ENCODE data around the gene TRAK1.

The TRAK1 gene

GRCh38 chr3:42159147-42159546 is 68.0 kb downstream of the TRAK1 start:
- DNase-seq: no peak

GRCh38 chr3:42159706-42160472 is 68.7 kb downstream of the TRAK1 start:
- DNase-seq: no peak

DNA sequence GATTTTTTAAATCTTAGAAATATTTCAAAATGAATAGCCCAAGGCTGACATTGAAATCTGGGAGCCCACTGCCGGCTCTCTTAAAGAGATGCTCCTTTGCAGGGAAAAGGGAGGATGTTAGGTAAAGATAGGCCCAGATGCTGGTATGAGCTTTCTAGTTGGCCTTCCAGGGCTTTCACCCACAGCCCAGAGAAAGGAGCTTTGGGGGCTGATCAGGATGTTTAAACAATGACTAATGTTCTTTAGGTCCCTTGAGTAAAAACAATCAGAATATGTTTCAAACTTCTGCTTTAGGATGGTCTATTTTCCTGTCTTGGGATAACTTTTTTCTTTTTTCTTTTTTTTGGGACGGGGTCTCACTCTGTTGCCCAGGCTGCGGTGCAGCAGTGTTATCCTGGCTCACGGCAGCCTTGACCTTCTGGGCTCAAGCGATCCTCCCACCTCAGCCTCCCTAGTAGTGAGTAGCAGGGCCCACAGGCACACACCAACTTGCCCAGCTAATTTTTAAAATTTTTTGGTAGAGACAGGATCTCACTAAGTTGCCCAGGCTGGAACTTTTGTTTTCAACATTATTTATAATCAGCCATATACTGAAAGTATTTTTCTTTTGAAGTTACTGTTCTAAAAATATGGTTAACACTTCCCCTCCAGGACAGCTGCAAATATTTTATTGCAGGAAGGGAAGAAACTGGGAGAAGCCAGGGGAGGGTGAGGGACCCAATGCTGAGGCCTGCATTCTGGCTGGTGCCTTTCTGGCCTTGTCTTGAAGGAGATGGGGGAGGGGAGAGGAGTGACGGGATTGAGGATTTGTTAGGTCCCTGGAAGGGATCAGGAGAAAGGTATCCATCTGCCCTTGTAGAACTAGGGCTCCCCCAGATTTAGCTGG is 70.1 kb downstream of the TRAK1 start:
- no peak for DNase-seq

- DNase-seq: no peak
These were observed 71.3 kb downstream of the TRAK1 start for GRCh38 chr3:42162462-42162861.

DNA sequence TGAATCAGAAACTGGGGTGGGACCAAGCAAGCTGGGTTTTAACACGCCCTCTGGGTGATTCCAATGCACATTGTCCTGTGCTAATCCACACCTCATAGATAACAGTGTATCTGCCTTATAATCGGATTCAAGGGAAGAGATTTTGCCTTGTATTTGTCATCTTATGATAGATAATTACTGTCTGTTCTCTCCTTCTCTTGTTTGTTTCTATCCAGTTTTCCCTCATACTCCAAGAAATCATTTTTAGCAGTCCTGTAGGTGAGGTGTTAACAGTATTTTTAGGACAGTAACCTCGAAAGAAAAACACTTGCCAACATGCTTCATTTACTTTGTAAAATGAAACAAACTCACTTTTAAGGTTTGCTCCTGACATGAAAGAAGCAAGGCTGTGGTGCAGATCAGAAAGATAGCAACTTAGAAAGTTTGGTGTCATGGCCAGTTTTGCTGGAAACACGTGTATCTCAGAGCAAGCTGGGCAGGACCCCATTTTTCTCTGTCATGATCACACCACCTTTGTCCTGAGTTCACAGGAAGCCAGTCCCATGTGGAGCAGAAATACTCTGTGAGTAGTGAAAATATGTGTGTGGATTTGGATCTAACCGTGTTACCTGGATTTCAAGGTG is 72.6 kb downstream of the TRAK1 start:
- DNase-seq: no peak

DNA sequence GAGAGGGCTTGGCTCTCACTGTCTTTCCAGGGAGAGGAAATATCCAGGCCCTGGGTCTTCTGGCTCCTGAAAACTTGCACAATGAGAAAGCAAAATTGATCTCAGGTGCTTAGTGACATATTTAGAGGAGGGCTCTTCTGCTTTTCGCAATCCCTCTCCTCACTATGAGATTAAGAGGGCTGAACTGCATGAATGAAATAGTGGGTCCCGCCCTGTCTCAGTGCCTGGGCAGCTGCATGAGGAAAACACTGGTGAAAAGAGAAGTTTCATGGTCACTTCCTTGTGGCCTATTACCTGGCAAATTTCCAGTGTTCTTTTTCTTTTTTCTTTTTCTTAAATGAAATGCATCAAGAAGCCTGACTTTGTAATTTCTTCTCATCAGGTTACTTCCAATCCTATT is 73.5 kb downstream of the TRAK1 start:
- no peak for DNase-seq

DNA sequence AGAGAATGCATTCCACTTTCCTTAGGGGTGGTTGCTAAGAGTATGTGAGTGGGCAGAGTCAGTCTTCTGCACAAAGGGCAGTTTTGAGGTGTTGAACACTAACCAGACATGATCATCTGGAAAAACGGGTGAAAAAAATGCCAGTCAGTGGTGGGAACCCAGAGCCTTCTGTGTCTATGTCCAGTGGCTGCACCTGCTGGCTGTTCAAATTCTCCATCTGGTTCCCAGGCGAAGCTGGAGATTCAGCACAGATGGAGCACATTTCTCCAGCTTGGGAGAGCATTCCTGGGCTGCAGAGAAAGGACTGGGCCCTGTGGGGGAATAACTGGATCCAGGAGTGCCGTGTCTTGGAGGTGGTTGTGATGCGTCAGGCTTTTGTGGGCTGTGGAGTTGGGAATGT is 74.1 kb downstream of the TRAK1 start:
- DNase-seq: no peak

GRCh38 chr3:42166214-42166613 is 75.1 kb downstream of the TRAK1 start:
- DNase-seq: no peak

- no peak for DNase-seq
These were observed 75.6 kb downstream of the TRAK1 start for GRCh38 chr3:42166662-42167300.

- DNase-seq: no peak
These were observed 78.5 kb downstream of the TRAK1 start for GRCh38 chr3:42169579-42170120.

DNA sequence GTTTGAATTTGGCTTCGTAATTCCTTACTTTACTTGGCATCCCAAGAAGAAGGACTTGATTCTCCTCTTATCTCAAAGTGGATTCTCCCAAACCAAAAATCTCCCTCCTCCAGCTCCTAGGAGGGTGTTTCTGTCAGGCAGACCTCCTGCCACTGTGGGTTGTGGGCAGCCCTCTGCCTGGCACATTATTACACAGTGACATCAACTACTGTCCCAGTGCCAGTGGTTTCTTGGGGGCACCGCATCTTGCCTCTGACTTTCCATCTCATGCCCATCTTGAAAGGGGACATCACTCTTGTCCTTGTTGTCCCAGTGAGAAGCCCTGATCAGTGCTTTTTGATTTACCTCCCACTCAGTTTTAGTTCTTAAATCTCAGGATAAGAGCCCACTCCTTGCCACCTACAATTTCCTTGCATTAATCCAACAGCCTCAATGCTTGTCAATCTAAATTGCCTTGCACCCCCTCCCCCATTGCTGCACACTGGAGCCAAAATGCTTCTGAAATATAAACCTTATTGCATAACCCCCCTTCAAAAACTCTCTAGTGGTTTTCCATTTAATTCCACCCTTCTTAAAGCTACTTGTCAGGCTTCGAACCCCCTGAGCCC is 81.0 kb downstream of the TRAK1 start:
- no peak for DNase-seq

- no peak for DNase-seq
These were observed 82.2 kb downstream of the TRAK1 start for GRCh38 chr3:42173307-42173706.

- no peak for DNase-seq
These were observed 83.7 kb downstream of the TRAK1 start for GRCh38 chr3:42174679-42175385.

DNA sequence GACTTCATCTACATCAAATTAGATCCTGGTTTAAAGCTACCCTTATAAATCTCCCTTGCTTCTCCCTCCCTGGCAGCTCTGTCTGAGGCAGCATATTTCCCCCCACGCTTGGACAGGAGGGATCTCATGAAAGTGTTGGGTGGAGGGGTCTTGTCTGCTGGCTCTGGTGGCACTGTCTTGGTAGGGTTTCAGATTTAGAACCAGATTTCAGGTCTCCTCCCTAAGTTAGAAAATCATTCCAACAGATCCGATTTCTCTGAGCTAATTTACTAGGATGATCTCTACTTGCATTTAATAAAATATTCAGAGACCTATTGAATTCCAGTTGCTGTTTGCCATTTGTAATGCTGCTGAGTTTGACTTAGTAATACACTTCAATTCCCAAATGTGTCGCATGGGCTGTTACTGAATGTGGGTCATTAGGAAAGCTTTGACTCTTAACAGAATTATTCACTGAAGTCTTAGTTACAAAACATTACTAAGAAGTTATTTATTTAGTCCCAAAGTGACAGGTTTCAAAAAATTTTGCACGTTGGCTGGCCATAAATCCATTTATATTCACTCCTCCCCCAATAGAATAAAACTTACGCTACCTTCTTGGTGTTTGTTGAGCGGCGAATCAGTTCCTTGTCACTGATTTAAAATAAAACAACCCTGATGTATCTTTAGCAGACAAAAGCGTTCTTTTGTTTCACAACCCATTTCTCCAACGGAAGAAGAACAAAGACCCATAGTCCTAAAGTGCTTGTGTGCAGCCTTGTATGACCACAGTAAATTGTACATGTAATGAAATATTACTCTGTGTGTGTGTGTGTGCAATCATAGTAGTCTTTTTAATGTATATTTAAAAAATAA is 84.5 kb downstream of the TRAK1 start:
- DNase-seq: no peak

GRCh38 chr3:42176242-42177034 is 85.3 kb downstream of the TRAK1 start:
- no peak for DNase-seq

DNA sequence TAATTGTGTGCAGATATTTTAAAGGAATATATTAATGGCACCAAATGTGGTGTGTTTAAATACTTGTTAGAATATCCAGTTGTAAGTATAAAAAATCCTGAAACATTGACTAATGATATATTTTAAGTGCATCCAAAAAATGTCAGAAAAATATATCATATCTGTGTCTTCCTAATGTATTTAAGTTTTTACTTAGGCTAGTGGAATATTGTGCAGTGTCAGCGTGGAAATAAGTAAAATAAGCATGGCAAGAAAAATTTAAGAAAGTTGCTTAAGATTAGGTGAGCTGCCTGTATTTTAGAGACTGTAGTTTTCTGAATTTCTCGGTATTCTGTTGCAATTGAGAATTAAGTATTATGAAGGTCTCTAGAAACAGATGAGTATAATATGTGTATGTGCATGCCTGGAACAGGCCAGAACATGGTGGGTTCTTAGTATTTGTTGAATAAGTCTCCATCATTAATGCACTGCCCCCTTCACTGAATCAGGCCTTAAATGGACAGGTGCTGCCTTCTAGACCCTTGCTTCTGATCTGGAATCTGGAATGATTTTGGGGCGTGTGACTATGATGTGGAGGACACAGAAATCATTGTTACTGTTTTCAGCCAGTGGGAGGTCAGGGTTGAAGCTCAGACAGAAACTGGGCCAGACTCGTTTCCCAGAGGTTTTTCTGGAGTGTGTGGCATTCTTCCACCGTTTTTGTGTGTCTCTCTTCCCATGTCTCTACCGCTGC is 86.1 kb downstream of the TRAK1 start:
- no peak for DNase-seq

DNA sequence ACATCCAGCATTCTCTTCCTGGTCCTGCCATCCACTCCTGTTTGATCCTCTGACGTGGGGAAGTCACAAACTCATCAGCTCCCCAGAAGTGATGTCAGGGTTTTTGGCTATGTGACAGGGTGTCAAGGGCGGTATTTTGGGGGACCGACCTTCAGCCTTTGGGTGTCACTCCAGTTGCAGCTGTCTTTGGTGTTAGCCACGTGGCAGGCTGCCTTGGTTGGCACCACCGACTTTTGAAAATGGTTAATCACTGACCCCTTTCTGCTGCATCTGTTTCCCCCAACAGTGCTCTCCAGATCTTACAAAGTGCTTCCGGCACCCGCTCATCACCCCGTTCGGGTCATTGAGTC is 86.6 kb downstream of the TRAK1 start:
- no peak for DNase-seq

GRCh38 chr3:42179110-42179725 is 88.1 kb downstream of the TRAK1 start:
- no peak for DNase-seq

- no peak for DNase-seq
These were observed 89.7 kb downstream of the TRAK1 start for GRCh38 chr3:42180901-42181300.

Data from NCI-H446 treated with DMSO at 0.1 percent for 48 hours (cell line).